ENCODE data around the gene ABCB4. TPM values are rescaled to one million over a fixed set of nuclear protein-coding genes. Genes with fewer than 3 reads are reported as not detected.

ABCB4 gene
- total RNA-seq, 1 donor from 2014 or later, result 2.5 TPM

DNA sequence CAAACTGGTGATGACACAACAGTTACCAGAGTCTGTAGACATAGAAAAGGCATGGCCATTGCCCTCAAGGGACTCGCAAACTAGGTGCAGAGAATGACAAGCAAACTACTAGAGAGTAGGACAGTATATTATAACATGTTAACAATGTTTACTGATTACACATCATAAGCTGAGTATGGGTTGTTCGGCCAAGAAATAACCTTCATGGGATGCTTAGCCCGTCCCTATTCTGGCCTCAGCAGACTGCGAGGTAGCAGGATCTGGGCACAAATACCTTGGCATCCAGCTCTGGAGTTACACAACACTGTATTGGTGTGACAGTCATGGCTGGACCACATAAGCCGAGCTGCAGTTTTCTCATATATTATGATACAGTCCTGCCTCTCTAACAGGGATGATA is 51.4 kb downstream of the ABCB4 start:
- no peak for TF ChIP-seq CTCF (IDR thresholded peaks at IDR 0.05; ENCODE audit: partially characterized antibody, unreplicated experiment)
- peaks cover 2% of the 10 kb centered on the region for H3K9me3 Mint-ChIP-seq (ENCODE audit: unreplicated experiment)
- no peak overlapping the region for H3K27ac Mint-ChIP-seq (ENCODE audit: unreplicated experiment)
- no peak for DNase-seq
- no peaks in the 10 kb centered on the region for H3K4me1 Mint-ChIP-seq (ENCODE audit: low read depth, unreplicated experiment)
- no peaks in the 10 kb centered on the region for H3K27me3 Mint-ChIP-seq (ENCODE audit: unreplicated experiment)
- no peaks in the 10 kb centered on the region for H3K36me3 Mint-ChIP-seq (ENCODE audit: unreplicated experiment)
- H3K4me3 Mint-ChIP-seq (ENCODE audit: unreplicated experiment), result no peak overlapping the region

GRCh38 chr7:87420173-87420572 is 55.3 kb downstream of the ABCB4 start:
- Mint-ChIP-seq H3K36me3 (ENCODE audit: unreplicated experiment) (no peaks in the 10 kb centered on the region), H3K4me1 (ENCODE audit: low read depth, unreplicated experiment) (peaks cover 2% of the 10 kb centered on the region), H3K27me3 (ENCODE audit: unreplicated experiment) (no peaks in the 10 kb centered on the region), H3K9me3 (ENCODE audit: unreplicated experiment) (no peaks in the 10 kb centered on the region), H3K4me3 (ENCODE audit: unreplicated experiment) (no peak overlapping the region), H3K27ac (ENCODE audit: unreplicated experiment) (no peak overlapping the region)
- TF ChIP-seq CTCF (IDR thresholded peaks at IDR 0.05; ENCODE audit: partially characterized antibody, unreplicated experiment), result no peak
- no peak for DNase-seq

DNA sequence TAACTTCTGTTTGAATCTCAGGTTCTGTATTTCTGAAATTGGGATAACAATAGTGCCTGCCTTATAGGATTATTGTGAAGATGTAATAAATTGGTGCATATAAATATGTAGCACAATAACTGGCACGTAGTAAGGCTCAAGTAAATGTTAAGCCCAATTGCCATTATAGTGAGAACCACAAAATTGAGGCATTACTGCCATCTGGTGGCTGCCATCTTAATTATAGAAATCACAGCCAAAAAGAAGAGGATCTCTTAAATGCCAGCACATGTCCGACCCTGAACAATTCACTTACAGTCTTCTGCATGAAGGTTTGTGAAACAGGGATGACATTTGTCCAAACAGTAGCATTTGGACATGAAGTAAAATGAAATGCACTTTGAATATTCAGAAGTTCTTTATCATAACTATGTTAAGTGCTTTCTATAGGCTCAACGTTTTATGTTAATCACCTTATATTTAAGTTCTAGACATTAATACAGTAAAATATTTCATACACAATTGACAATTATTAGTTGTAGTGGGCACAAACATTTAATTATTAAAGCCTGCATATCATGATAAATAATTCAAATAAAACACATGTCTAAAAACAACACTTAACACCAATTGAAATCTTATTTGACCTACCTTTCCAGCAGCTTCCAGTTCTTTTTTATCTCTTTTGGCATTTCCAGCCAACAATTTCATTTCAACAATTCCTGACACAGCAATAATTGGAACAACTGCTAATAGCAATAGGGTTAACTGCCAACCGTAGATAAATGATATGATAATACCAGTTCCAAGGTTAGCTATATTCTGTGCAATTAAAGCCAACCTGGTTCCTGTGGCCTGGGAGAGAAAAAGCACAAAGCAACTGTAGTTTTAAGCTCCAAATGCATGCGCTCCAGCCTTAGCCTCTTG is 58.5 kb downstream of the ABCB4 start:
- Mint-ChIP-seq H3K27ac (ENCODE audit: unreplicated experiment) (no peak overlapping the region), H3K4me1 (ENCODE audit: low read depth, unreplicated experiment) (peaks cover 2% of the 10 kb centered on the region), H3K36me3 (ENCODE audit: unreplicated experiment) (no peaks in the 10 kb centered on the region), H3K9me3 (ENCODE audit: unreplicated experiment) (no peaks in the 10 kb centered on the region), H3K27me3 (ENCODE audit: unreplicated experiment) (no peaks in the 10 kb centered on the region), H3K4me3 (ENCODE audit: unreplicated experiment) (no peak overlapping the region)
- peak; percentile 47 for DNase-seq
- TF ChIP-seq CTCF (IDR thresholded peaks at IDR 0.05; ENCODE audit: partially characterized antibody, unreplicated experiment), result peak; percentile 72

- Mint-ChIP-seq H3K4me1 (ENCODE audit: low read depth, unreplicated experiment) (peaks cover 2% of the 10 kb centered on the region), H3K27ac (ENCODE audit: unreplicated experiment) (no peak overlapping the region), H3K9me3 (ENCODE audit: unreplicated experiment) (no peaks in the 10 kb centered on the region), H3K4me3 (ENCODE audit: unreplicated experiment) (no peak overlapping the region), H3K27me3 (ENCODE audit: unreplicated experiment) (no peaks in the 10 kb centered on the region), H3K36me3 (ENCODE audit: unreplicated experiment) (no peaks in the 10 kb centered on the region)
- TF ChIP-seq CTCF (IDR thresholded peaks at IDR 0.05; ENCODE audit: partially characterized antibody, unreplicated experiment), result no peak
- no peak for DNase-seq
Measured at GRCh38 chr7:87414794-87415188, 60.7 kb downstream of the ABCB4 start.

Measured in glutamatergic neuron (in vitro differentiated cells).